ENCODE data around the gene CRHR1. TPM values are rescaled to one million over a fixed set of nuclear protein-coding genes. Genes with fewer than 3 reads are reported as not detected.

Gene CRHR1
- total RNA-seq, 1 donor from 2014 or later: not detected

- Mint-ChIP-seq H3K4me1 (ENCODE audit: low read depth) (peaks cover 4% of the 10 kb centered on the region), H3K27ac (no peak overlapping the region), H3K9me3 (no peaks in the 10 kb centered on the region), H3K27me3 (ENCODE audit: low read depth) (peaks cover 72% of the 10 kb centered on the region), H3K36me3 (ENCODE audit: low read depth) (no peaks in the 10 kb centered on the region), H3K4me3 (ENCODE audit: low read depth) (no peak overlapping the region)
- DNase-seq (ENCODE audit: low spot score): no peak
- intact Hi-C loops (cut with micrococcal nuclease): no loop called here
These were observed 2.2 kb downstream of the CRHR1 start for GRCh38 chr17:45786349-45786748.

GRCh38 chr17:45787044-45787443 lies 2.9 kb downstream of the CRHR1 start:
- H3K4me1 Mint-ChIP-seq (ENCODE audit: low read depth): peaks cover 4% of the 10 kb centered on the region
- intact Hi-C loops (cut with micrococcal nuclease): no loop called here
- no peak overlapping the region for H3K27ac Mint-ChIP-seq
- H3K36me3 Mint-ChIP-seq (ENCODE audit: low read depth): no peaks in the 10 kb centered on the region
- H3K9me3 Mint-ChIP-seq: no peaks in the 10 kb centered on the region
- no peak overlapping the region for H3K4me3 Mint-ChIP-seq (ENCODE audit: low read depth)
- no peak for DNase-seq (ENCODE audit: low spot score)
- H3K27me3 Mint-ChIP-seq (ENCODE audit: low read depth): peaks cover 67% of the 10 kb centered on the region

GRCh38 chr17:45787656-45788055 lies 3.5 kb downstream of the CRHR1 start:
- Mint-ChIP-seq H3K27me3 (ENCODE audit: low read depth) (peaks cover 67% of the 10 kb centered on the region), H3K9me3 (no peaks in the 10 kb centered on the region), H3K4me3 (ENCODE audit: low read depth) (no peak overlapping the region), H3K4me1 (ENCODE audit: low read depth) (peaks cover 4% of the 10 kb centered on the region), H3K36me3 (ENCODE audit: low read depth) (no peaks in the 10 kb centered on the region), H3K27ac (no peak overlapping the region)
- no peak for DNase-seq (ENCODE audit: low spot score)
- intact Hi-C loops (cut with micrococcal nuclease): no loop called here

- Mint-ChIP-seq H3K4me3 (ENCODE audit: low read depth) (no peak overlapping the region), H3K4me1 (ENCODE audit: low read depth) (peaks cover 4% of the 10 kb centered on the region), H3K36me3 (ENCODE audit: low read depth) (no peaks in the 10 kb centered on the region), H3K27me3 (ENCODE audit: low read depth) (peaks cover 65% of the 10 kb centered on the region), H3K9me3 (no peaks in the 10 kb centered on the region), H3K27ac (no peak overlapping the region)
- intact Hi-C loops (cut with micrococcal nuclease): no loop called here
- DNase-seq (ENCODE audit: low spot score): no peak
These were observed 3.9 kb downstream of the CRHR1 start for GRCh38 chr17:45788057-45788456.

- Mint-ChIP-seq H3K27me3 (ENCODE audit: low read depth) (peaks cover 60% of the 10 kb centered on the region), H3K9me3 (no peaks in the 10 kb centered on the region)
These were observed 5.8 kb downstream of the CRHR1 start for GRCh38 chr17:45789874-45790273.

GRCh38 chr17:45790296-45790922 lies 6.3 kb downstream of the CRHR1 start:
- H3K9me3 Mint-ChIP-seq: no peaks in the 10 kb centered on the region
- no peak for DNase-seq (ENCODE audit: low spot score)
- no peak overlapping the region for H3K27ac Mint-ChIP-seq
- intact Hi-C loops (cut with micrococcal nuclease): no loop called here
- no peaks in the 10 kb centered on the region for H3K4me1 Mint-ChIP-seq (ENCODE audit: low read depth)
- H3K36me3 Mint-ChIP-seq (ENCODE audit: low read depth): no peaks in the 10 kb centered on the region
- H3K27me3 Mint-ChIP-seq (ENCODE audit: low read depth): peaks cover 59% of the 10 kb centered on the region
- H3K4me3 Mint-ChIP-seq (ENCODE audit: low read depth): no peak overlapping the region

More at GRCh38 chr17:45789874-45790273, 5.8 kb downstream of the CRHR1 start:
- Mint-ChIP-seq H3K4me1 (ENCODE audit: low read depth) (no peaks in the 10 kb centered on the region), H3K4me3 (ENCODE audit: low read depth) (no peak overlapping the region), H3K36me3 (ENCODE audit: low read depth) (no peaks in the 10 kb centered on the region), H3K27ac (no peak overlapping the region)
- DNase-seq (ENCODE audit: low spot score): no peak
- intact Hi-C loops (cut with micrococcal nuclease): no loop called here

- Mint-ChIP-seq H3K27me3 (ENCODE audit: low read depth) (peaks cover 52% of the 10 kb centered on the region), H3K27ac (no peak overlapping the region), H3K4me1 (ENCODE audit: low read depth) (no peaks in the 10 kb centered on the region), H3K9me3 (no peaks in the 10 kb centered on the region), H3K36me3 (ENCODE audit: low read depth) (no peaks in the 10 kb centered on the region), H3K4me3 (ENCODE audit: low read depth) (no peak overlapping the region)
- no peak for DNase-seq (ENCODE audit: low spot score)
- intact Hi-C loops (cut with micrococcal nuclease): no loop called here
These were observed 7.0 kb downstream of the CRHR1 start for GRCh38 chr17:45791041-45791582.

GRCh38 chr17:45791935-45792334 lies 7.8 kb downstream of the CRHR1 start:
- no peaks in the 10 kb centered on the region for H3K4me1 Mint-ChIP-seq (ENCODE audit: low read depth)
- no peak overlapping the region for H3K27ac Mint-ChIP-seq
- no peak overlapping the region for H3K4me3 Mint-ChIP-seq (ENCODE audit: low read depth)
- DNase-seq (ENCODE audit: low spot score): no peak
- H3K9me3 Mint-ChIP-seq: no peaks in the 10 kb centered on the region
- H3K27me3 Mint-ChIP-seq (ENCODE audit: low read depth): peaks cover 44% of the 10 kb centered on the region
- no peaks in the 10 kb centered on the region for H3K36me3 Mint-ChIP-seq (ENCODE audit: low read depth)
- intact Hi-C loops (cut with micrococcal nuclease): no loop called here

GRCh38 chr17:45792437-45792836 lies 8.3 kb downstream of the CRHR1 start:
- intact Hi-C loops (cut with micrococcal nuclease): no loop called here
- Mint-ChIP-seq H3K9me3 (no peaks in the 10 kb centered on the region), H3K4me3 (ENCODE audit: low read depth) (no peak overlapping the region), H3K27ac (no peak overlapping the region), H3K27me3 (ENCODE audit: low read depth) (peaks cover 40% of the 10 kb centered on the region), H3K4me1 (ENCODE audit: low read depth) (no peaks in the 10 kb centered on the region), H3K36me3 (ENCODE audit: low read depth) (no peaks in the 10 kb centered on the region)
- DNase-seq (ENCODE audit: low spot score): no peak

GRCh38 chr17:45792995-45793755 lies 9.1 kb downstream of the CRHR1 start:
- DNase-seq (ENCODE audit: low spot score): no peak
- Mint-ChIP-seq H3K36me3 (ENCODE audit: low read depth) (no peaks in the 10 kb centered on the region), H3K9me3 (no peaks in the 10 kb centered on the region), H3K27me3 (ENCODE audit: low read depth) (peaks cover 33% of the 10 kb centered on the region), H3K4me3 (ENCODE audit: low read depth) (no peak overlapping the region), H3K27ac (no peak overlapping the region), H3K4me1 (ENCODE audit: low read depth) (no peaks in the 10 kb centered on the region)
- intact Hi-C loops (cut with micrococcal nuclease): no loop called here

GRCh38 chr17:45793999-45794540 lies 9.9 kb downstream of the CRHR1 start:
- Mint-ChIP-seq H3K27ac (no peak overlapping the region), H3K9me3 (no peaks in the 10 kb centered on the region), H3K4me3 (ENCODE audit: low read depth) (no peak overlapping the region), H3K36me3 (ENCODE audit: low read depth) (no peaks in the 10 kb centered on the region), H3K27me3 (ENCODE audit: low read depth) (peaks cover 24% of the 10 kb centered on the region), H3K4me1 (ENCODE audit: low read depth) (no peaks in the 10 kb centered on the region)
- DNase-seq (ENCODE audit: low spot score): no peak
- intact Hi-C loops (cut with micrococcal nuclease): no loop called here

- intact Hi-C loops (cut with micrococcal nuclease): no loop called here
- H3K27me3 Mint-ChIP-seq (ENCODE audit: low read depth): peaks cover 18% of the 10 kb centered on the region
- H3K4me1 Mint-ChIP-seq (ENCODE audit: low read depth): no peaks in the 10 kb centered on the region
- no peak overlapping the region for H3K4me3 Mint-ChIP-seq (ENCODE audit: low read depth)
- H3K9me3 Mint-ChIP-seq: no peaks in the 10 kb centered on the region
- H3K27ac Mint-ChIP-seq: no peak overlapping the region
- H3K36me3 Mint-ChIP-seq (ENCODE audit: low read depth): no peaks in the 10 kb centered on the region
- no peak for DNase-seq (ENCODE audit: low spot score)
These were observed 10.7 kb downstream of the CRHR1 start for GRCh38 chr17:45794840-45795239.

GRCh38 chr17:45800816-45801215 lies 16.7 kb downstream of the CRHR1 start:
- DNase-seq (ENCODE audit: low spot score): no peak
- H3K27ac Mint-ChIP-seq: no peak overlapping the region
- H3K4me1 Mint-ChIP-seq (ENCODE audit: low read depth): no peaks in the 10 kb centered on the region
- intact Hi-C loops (cut with micrococcal nuclease): no loop called here
- H3K36me3 Mint-ChIP-seq (ENCODE audit: low read depth): no peaks in the 10 kb centered on the region
- no peak overlapping the region for H3K4me3 Mint-ChIP-seq (ENCODE audit: low read depth)
- H3K27me3 Mint-ChIP-seq (ENCODE audit: low read depth): peaks cover 11% of the 10 kb centered on the region
- no peaks in the 10 kb centered on the region for H3K9me3 Mint-ChIP-seq
